Activated naive CD8-positive, alpha-beta T cell (primary cell): ENCODE measurements around the gene FBXO44.

ENCODE experiments used
- H3K27ac Mint-ChIP-seq: one replicate; pipeline ENCODE4 v1.8.0; 2021; ENCODE audit warnings: mixed read lengths
- H3K27me3 Mint-ChIP-seq: one replicate; pipeline ENCODE4 v1.8.0; 2021; ENCODE audit warnings: mixed read lengths
- H3K36me3 Mint-ChIP-seq: one replicate; pipeline ENCODE4 v1.8.0; 2021; ENCODE audit warnings: mixed read lengths
- H3K4me1 Mint-ChIP-seq: one replicate; pipeline ENCODE4 v1.8.0; 2021; ENCODE audit warnings: low read depth, mixed read lengths
- H3K4me3 Mint-ChIP-seq: one replicate; pipeline ENCODE4 v1.8.0; 2021; ENCODE audit warnings: mild to moderate bottlenecking, mixed read lengths
- H3K9me3 Mint-ChIP-seq: one replicate; pipeline ENCODE4 v1.8.0; 2021; ENCODE audit warnings: low read depth, mixed read lengths

FBXO44 gene

GRCh38 chr1:11648039-11648438 lies 6.6 kb upstream of the FBXO44 start:
- Mint-ChIP-seq H3K27ac (no peak overlapping the region), H3K9me3 (no peaks in the 10 kb centered on the region), H3K4me1 (peaks cover 14% of the 10 kb centered on the region), H3K36me3 (no peaks in the 10 kb centered on the region), H3K4me3 (no peak overlapping the region), H3K27me3 (no peaks in the 10 kb centered on the region)

- H3K36me3 Mint-ChIP-seq: no peaks in the 10 kb centered on the region
- peak overlapping the region; percentile 20 for H3K4me3 Mint-ChIP-seq
- H3K9me3 Mint-ChIP-seq: no peaks in the 10 kb centered on the region
- peaks cover 14% of the 10 kb centered on the region for H3K4me1 Mint-ChIP-seq
- H3K27me3 Mint-ChIP-seq: no peaks in the 10 kb centered on the region
- H3K27ac Mint-ChIP-seq: no peak overlapping the region
Observed at GRCh38 chr1:11648732-11649158, 5.9 kb upstream of the FBXO44 start.

GRCh38 chr1:11649237-11649623 lies 5.4 kb upstream of the FBXO44 start:
- no peaks in the 10 kb centered on the region for H3K36me3 Mint-ChIP-seq
- H3K9me3 Mint-ChIP-seq: no peaks in the 10 kb centered on the region
- H3K27me3 Mint-ChIP-seq: no peaks in the 10 kb centered on the region
- H3K27ac Mint-ChIP-seq: no peak overlapping the region
- H3K4me1 Mint-ChIP-seq: peaks cover 14% of the 10 kb centered on the region
- H3K4me3 Mint-ChIP-seq: no peak overlapping the region

GRCh38 chr1:11649624-11650330 lies 4.9 kb upstream of the FBXO44 start:
- peaks cover 14% of the 10 kb centered on the region for H3K4me1 Mint-ChIP-seq
- H3K9me3 Mint-ChIP-seq: no peaks in the 10 kb centered on the region
- no peak overlapping the region for H3K4me3 Mint-ChIP-seq
- no peak overlapping the region for H3K27ac Mint-ChIP-seq
- H3K36me3 Mint-ChIP-seq: no peaks in the 10 kb centered on the region
- no peaks in the 10 kb centered on the region for H3K27me3 Mint-ChIP-seq

GRCh38 chr1:11650331-11650991 lies 4.2 kb upstream of the FBXO44 start:
- no peak overlapping the region for H3K27ac Mint-ChIP-seq
- no peaks in the 10 kb centered on the region for H3K36me3 Mint-ChIP-seq

GRCh38 chr1:11651017-11651416 lies 3.7 kb upstream of the FBXO44 start:
- no peaks in the 10 kb centered on the region for H3K9me3 Mint-ChIP-seq
- H3K27me3 Mint-ChIP-seq: no peaks in the 10 kb centered on the region
- H3K27ac Mint-ChIP-seq: peak overlapping the region; percentile 46
- peaks cover 20% of the 10 kb centered on the region for H3K4me1 Mint-ChIP-seq
- H3K4me3 Mint-ChIP-seq: peak overlapping the region; percentile 65
- no peaks in the 10 kb centered on the region for H3K36me3 Mint-ChIP-seq

More at GRCh38 chr1:11650331-11650991, 4.2 kb upstream of the FBXO44 start:
- Mint-ChIP-seq H3K4me3 (peak overlapping the region; percentile 65), H3K4me1 (peaks cover 16% of the 10 kb centered on the region), H3K27me3 (no peaks in the 10 kb centered on the region), H3K9me3 (no peaks in the 10 kb centered on the region)

- H3K4me3 Mint-ChIP-seq: peak overlapping the region; percentile 54
- no peaks in the 10 kb centered on the region for H3K27me3 Mint-ChIP-seq
- no peaks in the 10 kb centered on the region for H3K9me3 Mint-ChIP-seq
- peaks cover 21% of the 10 kb centered on the region for H3K4me1 Mint-ChIP-seq
- H3K36me3 Mint-ChIP-seq: no peaks in the 10 kb centered on the region
- no peak overlapping the region for H3K27ac Mint-ChIP-seq
Observed at GRCh38 chr1:11652203-11652780, 2.4 kb upstream of the FBXO44 start.

GRCh38 chr1:11653101-11653860 lies 1.4 kb upstream of the FBXO44 start:
- Mint-ChIP-seq H3K4me1 (peaks cover 21% of the 10 kb centered on the region), H3K27ac (no peak overlapping the region), H3K9me3 (no peaks in the 10 kb centered on the region), H3K4me3 (peak overlapping the region; percentile 38), H3K27me3 (no peaks in the 10 kb centered on the region), H3K36me3 (no peaks in the 10 kb centered on the region)

- H3K27me3 Mint-ChIP-seq: no peaks in the 10 kb centered on the region
- H3K27ac Mint-ChIP-seq: no peak overlapping the region
- peaks cover 19% of the 10 kb centered on the region for H3K4me1 Mint-ChIP-seq
- H3K36me3 Mint-ChIP-seq: no peaks in the 10 kb centered on the region
- peak overlapping the region; percentile 38 for H3K4me3 Mint-ChIP-seq
- H3K9me3 Mint-ChIP-seq: no peaks in the 10 kb centered on the region
Observed at GRCh38 chr1:11653861-11654136, 878 bp upstream of the FBXO44 start.

- H3K27ac Mint-ChIP-seq: no peak overlapping the region
- no peaks in the 10 kb centered on the region for H3K9me3 Mint-ChIP-seq
- peaks cover 2% of the 10 kb centered on the region for H3K36me3 Mint-ChIP-seq
- H3K4me3 Mint-ChIP-seq: peak overlapping the region; percentile 75
- no peaks in the 10 kb centered on the region for H3K27me3 Mint-ChIP-seq
- H3K4me1 Mint-ChIP-seq: peaks cover 15% of the 10 kb centered on the region
Observed at GRCh38 chr1:11654939-11655808, 497 bp downstream of the FBXO44 start.

- peaks cover 2% of the 10 kb centered on the region for H3K36me3 Mint-ChIP-seq
- no peak overlapping the region for H3K4me3 Mint-ChIP-seq
- no peak overlapping the region for H3K27ac Mint-ChIP-seq
- H3K27me3 Mint-ChIP-seq: no peaks in the 10 kb centered on the region
- peaks cover 6% of the 10 kb centered on the region for H3K4me1 Mint-ChIP-seq
- H3K9me3 Mint-ChIP-seq: no peaks in the 10 kb centered on the region
Observed at GRCh38 chr1:11657654-11658053, 3.0 kb downstream of the FBXO44 start.

- H3K4me3 Mint-ChIP-seq: no peak overlapping the region
- H3K27me3 Mint-ChIP-seq: no peaks in the 10 kb centered on the region
- no peaks in the 10 kb centered on the region for H3K9me3 Mint-ChIP-seq
- no peak overlapping the region for H3K27ac Mint-ChIP-seq
- peaks cover 6% of the 10 kb centered on the region for H3K4me1 Mint-ChIP-seq
- H3K36me3 Mint-ChIP-seq: peaks cover 2% of the 10 kb centered on the region
Observed at GRCh38 chr1:11658542-11658941, 3.9 kb downstream of the FBXO44 start.

- no peak overlapping the region for H3K4me3 Mint-ChIP-seq
- H3K27me3 Mint-ChIP-seq: no peaks in the 10 kb centered on the region
- H3K36me3 Mint-ChIP-seq: peaks cover 2% of the 10 kb centered on the region
- H3K4me1 Mint-ChIP-seq: peaks cover 6% of the 10 kb centered on the region
- H3K9me3 Mint-ChIP-seq: no peaks in the 10 kb centered on the region
- H3K27ac Mint-ChIP-seq: no peak overlapping the region
Observed at GRCh38 chr1:11659748-11660147, 5.1 kb downstream of the FBXO44 start.

GRCh38 chr1:11661103-11661502 lies 6.4 kb downstream of the FBXO44 start:
- H3K27me3 Mint-ChIP-seq: no peaks in the 10 kb centered on the region
- H3K9me3 Mint-ChIP-seq: no peaks in the 10 kb centered on the region
- peaks cover 2% of the 10 kb centered on the region for H3K36me3 Mint-ChIP-seq
- no peaks in the 10 kb centered on the region for H3K4me1 Mint-ChIP-seq
- no peak overlapping the region for H3K27ac Mint-ChIP-seq
- no peak overlapping the region for H3K4me3 Mint-ChIP-seq
